DND-41 (cell line): ENCODE data around the gene XBP1.

Source experiments
- EZH2 ChIP-seq: IDR thresholded peaks from 3 replicates; pipeline ENCODE4 v1.6.1; 2012; ENCODE audit warnings: borderline replicate concordance, low read depth, mild to moderate bottlenecking, moderate library complexity, low read length, inconsistent platforms; ENCODE audit not compliant: severe bottlenecking
- TF ChIP-seq, protein P1 (sequence below): IDR thresholded peaks from 2 replicates; pipeline ENCODE4 v1.5.1; 2012; ENCODE audit warnings: borderline replicate concordance, low read length, moderate library complexity, mild to moderate bottlenecking; ENCODE audit not compliant: poor library complexity, severe bottlenecking; ENCODE audit errors: extremely low read depth

DNA sequence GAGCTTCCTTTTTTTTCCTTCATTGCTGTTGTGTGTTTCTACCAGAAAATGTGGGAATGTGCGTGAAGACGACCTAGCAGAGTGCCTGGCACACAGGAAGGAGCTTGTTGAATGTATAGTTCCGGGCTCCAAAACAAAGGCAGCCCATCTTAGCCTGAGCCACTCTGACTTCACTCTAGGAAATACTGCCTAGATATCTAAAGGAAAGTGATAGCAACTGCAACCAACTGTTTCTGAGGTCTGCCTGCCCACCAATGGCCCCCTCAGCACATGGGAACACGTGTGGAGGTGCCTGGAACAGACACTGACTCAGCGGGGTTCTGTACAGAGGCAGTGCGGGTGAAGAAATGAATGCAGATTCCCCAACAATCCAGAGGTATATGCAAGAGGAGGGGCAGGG, 14.7 kb upstream of the XBP1 start:
- no peak for TF ChIP-seq EZH2
- TF ChIP-seq, protein P1, sequence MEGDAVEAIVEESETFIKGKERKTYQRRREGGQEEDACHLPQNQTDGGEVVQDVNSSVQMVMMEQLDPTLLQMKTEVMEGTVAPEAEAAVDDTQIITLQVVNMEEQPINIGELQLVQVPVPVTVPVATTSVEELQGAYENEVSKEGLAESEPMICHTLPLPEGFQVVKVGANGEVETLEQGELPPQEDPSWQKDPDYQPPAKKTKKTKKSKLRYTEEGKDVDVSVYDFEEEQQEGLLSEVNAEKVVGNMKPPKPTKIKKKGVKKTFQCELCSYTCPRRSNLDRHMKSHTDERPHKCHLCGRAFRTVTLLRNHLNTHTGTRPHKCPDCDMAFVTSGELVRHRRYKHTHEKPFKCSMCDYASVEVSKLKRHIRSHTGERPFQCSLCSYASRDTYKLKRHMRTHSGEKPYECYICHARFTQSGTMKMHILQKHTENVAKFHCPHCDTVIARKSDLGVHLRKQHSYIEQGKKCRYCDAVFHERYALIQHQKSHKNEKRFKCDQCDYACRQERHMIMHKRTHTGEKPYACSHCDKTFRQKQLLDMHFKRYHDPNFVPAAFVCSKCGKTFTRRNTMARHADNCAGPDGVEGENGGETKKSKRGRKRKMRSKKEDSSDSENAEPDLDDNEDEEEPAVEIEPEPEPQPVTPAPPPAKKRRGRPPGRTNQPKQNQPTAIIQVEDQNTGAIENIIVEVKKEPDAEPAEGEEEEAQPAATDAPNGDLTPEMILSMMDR: peak; percentile 34
